ENCODE results near the gene DALRD3. TPM values are rescaled to one million over a fixed set of nuclear protein-coding genes. Genes with fewer than 3 reads are reported as not detected.

DALRD3 gene
- total RNA-seq, 1 experiment from 2014 or later = 42.7 TPM

GRCh38 chr3:49028673-49029562, 10.5 kb upstream of the DALRD3 start, which contains the start of gene IMPDH2:
Gene IMPDH2 (minus strand): TSS chr3:49029398. CDS start chr3:49029350, 48 bp downstream.
- peak; percentile 90 for DNase-seq (ENCODE audit: unreplicated experiment)
- TF ChIP-seq, protein P1, sequence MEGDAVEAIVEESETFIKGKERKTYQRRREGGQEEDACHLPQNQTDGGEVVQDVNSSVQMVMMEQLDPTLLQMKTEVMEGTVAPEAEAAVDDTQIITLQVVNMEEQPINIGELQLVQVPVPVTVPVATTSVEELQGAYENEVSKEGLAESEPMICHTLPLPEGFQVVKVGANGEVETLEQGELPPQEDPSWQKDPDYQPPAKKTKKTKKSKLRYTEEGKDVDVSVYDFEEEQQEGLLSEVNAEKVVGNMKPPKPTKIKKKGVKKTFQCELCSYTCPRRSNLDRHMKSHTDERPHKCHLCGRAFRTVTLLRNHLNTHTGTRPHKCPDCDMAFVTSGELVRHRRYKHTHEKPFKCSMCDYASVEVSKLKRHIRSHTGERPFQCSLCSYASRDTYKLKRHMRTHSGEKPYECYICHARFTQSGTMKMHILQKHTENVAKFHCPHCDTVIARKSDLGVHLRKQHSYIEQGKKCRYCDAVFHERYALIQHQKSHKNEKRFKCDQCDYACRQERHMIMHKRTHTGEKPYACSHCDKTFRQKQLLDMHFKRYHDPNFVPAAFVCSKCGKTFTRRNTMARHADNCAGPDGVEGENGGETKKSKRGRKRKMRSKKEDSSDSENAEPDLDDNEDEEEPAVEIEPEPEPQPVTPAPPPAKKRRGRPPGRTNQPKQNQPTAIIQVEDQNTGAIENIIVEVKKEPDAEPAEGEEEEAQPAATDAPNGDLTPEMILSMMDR (IDR thresholded peaks at IDR 0.05; ENCODE audit: unreplicated experiment) = no peak
- TSS peak; percentile 57 for BruUV-seq (replicated peaks)
- Mint-ChIP-seq H3K4me3 (ENCODE audit: unreplicated experiment) (peak within 1 kb of the TSS; percentile 95), H3K4me1 (ENCODE audit: insufficient read depth, unreplicated experiment) (peaks cover 40% of the 10 kb centered on the region), H3K27ac (ENCODE audit: low read depth, unreplicated experiment) (peak within 1 kb of the TSS; percentile 99), H3K27me3 (ENCODE audit: insufficient read depth, unreplicated experiment) (no peaks in the 10 kb centered on the region), H3K9me3 (ENCODE audit: unreplicated experiment) (no peaks in the 10 kb centered on the region), H3K36me3 (ENCODE audit: insufficient read depth, unreplicated experiment) (peaks cover 98% of the 10 kb centered on the region)
- ChIA-PET CTCF (interaction anchor here (0.6 to 1.9 kb wide), 3 partner anchors 40 to 750 kb away, joined by 3 to 7 read pairs (median 3); no protein-coding TSS in a partner anchor), POLR2A (interaction anchor here (0.5 to 2.4 kb wide), 29 partner anchors 9 to 800 kb away, joined by 3 to 47 read pairs (median 4); partner anchors contain the start of genes ARIH2, DALRD3, LAMB2 and NICN1)
- intact Hi-C loops (cut with micrococcal nuclease) = loop anchor here (5.0 to 10.0 kb wide), 2 partner anchors 63 to 126 kb away; partner anchors contain the start of gene QRICH1

- intact Hi-C loops (cut with micrococcal nuclease) = loop anchor here (5.0 to 10.0 kb wide), 2 partner anchors 64 to 127 kb away; partner anchors contain the start of gene QRICH1
- H3K4me3 Mint-ChIP-seq (ENCODE audit: unreplicated experiment) = peak overlapping the region; percentile 95
- CTCF ChIA-PET = interaction anchor here (1.9 kb wide), 1 partner anchor 39 kb away, joined by 7 read pairs; no protein-coding TSS in a partner anchor
Measured at GRCh38 chr3:49028298-49028672, 9.9 kb upstream of the DALRD3 start.

DNA sequence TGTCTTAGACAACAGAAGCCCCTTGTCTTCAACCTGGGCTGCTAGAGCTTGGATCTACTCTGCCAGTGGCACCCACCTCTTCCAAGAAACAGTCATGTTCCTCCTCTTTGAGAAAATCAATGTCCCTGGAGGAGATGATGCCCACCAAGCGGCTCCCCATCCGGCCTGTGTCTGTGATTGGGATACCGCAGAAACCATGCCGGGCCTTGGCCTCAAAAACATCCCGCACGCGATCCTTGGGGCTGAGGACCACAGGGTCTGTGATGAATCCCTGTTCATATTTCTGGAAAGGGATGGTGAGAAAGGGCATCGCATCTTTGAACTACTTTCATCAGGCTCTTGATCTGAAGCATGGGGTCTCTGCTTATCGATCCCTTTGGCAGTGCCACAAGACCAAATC, 9.3 kb upstream of the DALRD3 start:
- Mint-ChIP-seq H3K27me3 (ENCODE audit: insufficient read depth, unreplicated experiment) (no peaks in the 10 kb centered on the region), H3K4me3 (ENCODE audit: unreplicated experiment) (peak overlapping the region; percentile 95), H3K4me1 (ENCODE audit: insufficient read depth, unreplicated experiment) (peaks cover 33% of the 10 kb centered on the region), H3K27ac (ENCODE audit: low read depth, unreplicated experiment) (peak overlapping the region; percentile 99), H3K9me3 (ENCODE audit: unreplicated experiment) (no peaks in the 10 kb centered on the region), H3K36me3 (ENCODE audit: insufficient read depth, unreplicated experiment) (peaks cover 99% of the 10 kb centered on the region)
- no TSS peak for BruUV-seq (replicated peaks)
- POLR2A ChIA-PET = interaction anchor here (2.3 to 2.4 kb wide), 2 partner anchors 8 to 65 kb away, joined by 43 to 47 read pairs; partner anchors contain the start of genes DALRD3 and QRICH1
- intact Hi-C loops (cut with micrococcal nuclease) = loop anchor here (5.0 to 10.0 kb wide), 2 partner anchors 65 to 127 kb away; partner anchors contain the start of gene QRICH1
- no peak for DNase-seq (ENCODE audit: unreplicated experiment)
- TF ChIP-seq, protein P1 (IDR thresholded peaks at IDR 0.05; ENCODE audit: unreplicated experiment) = no peak
- CTCF ChIA-PET = no interaction called here

More at GRCh38 chr3:49028298-49028672, 9.9 kb upstream of the DALRD3 start:
- Mint-ChIP-seq H3K4me1 (ENCODE audit: insufficient read depth, unreplicated experiment) (peaks cover 40% of the 10 kb centered on the region), H3K27ac (ENCODE audit: low read depth, unreplicated experiment) (peak overlapping the region; percentile 99), H3K36me3 (ENCODE audit: insufficient read depth, unreplicated experiment) (peaks cover 99% of the 10 kb centered on the region), H3K27me3 (ENCODE audit: insufficient read depth, unreplicated experiment) (no peaks in the 10 kb centered on the region), H3K9me3 (ENCODE audit: unreplicated experiment) (no peaks in the 10 kb centered on the region)
- TF ChIP-seq, protein P1 (IDR thresholded peaks at IDR 0.05; ENCODE audit: unreplicated experiment) = no peak
- POLR2A ChIA-PET = interaction anchor here (1.5 to 2.4 kb wide), 9 partner anchors 9 to 324 kb away, joined by 5 to 47 read pairs (median 11); partner anchors contain the start of genes DALRD3, LAMB2, QARS1 and QRICH1
- no peak for DNase-seq (ENCODE audit: unreplicated experiment)
- BruUV-seq (replicated peaks) = no TSS peak

DNA sequence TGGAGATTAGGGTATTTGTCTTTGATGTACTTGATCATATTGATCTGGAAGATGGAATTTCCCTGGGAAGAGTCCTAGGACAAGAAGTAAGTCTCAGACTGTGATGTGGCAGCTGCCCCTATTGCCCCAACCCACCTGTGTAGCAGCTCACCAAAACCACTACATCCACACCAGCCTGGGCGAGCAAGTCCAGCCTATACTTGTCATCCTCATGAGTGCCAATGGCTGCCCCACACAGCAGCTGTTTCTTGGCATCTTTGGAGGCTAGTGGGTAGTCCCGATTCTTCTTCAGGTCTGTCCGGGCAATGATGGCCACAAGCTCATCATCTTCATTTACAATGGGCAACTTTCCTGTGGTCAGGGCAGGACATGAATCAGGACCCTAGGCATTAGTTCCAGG, 8.2 kb upstream of the DALRD3 start:
- DNase-seq (ENCODE audit: unreplicated experiment) = no peak
- intact Hi-C loops (cut with micrococcal nuclease) = loop anchor here (5.0 to 10.0 kb wide), 2 partner anchors 66 to 128 kb away; partner anchors contain the start of gene QRICH1
- ChIA-PET CTCF (interaction anchor here (1.0 kb wide), 1 partner anchor 39 kb away, joined by 4 read pairs; no protein-coding TSS in a partner anchor), POLR2A (interaction anchor here (0.6 to 1.7 kb wide), 7 partner anchors 8 to 444 kb away, joined by 3 to 9 read pairs (median 4); partner anchors contain the start of genes DAG1, DALRD3 and QRICH1)
- Mint-ChIP-seq H3K36me3 (ENCODE audit: insufficient read depth, unreplicated experiment) (peaks cover 99% of the 10 kb centered on the region), H3K27me3 (ENCODE audit: insufficient read depth, unreplicated experiment) (no peaks in the 10 kb centered on the region), H3K4me1 (ENCODE audit: insufficient read depth, unreplicated experiment) (peaks cover 33% of the 10 kb centered on the region), H3K9me3 (ENCODE audit: unreplicated experiment) (no peaks in the 10 kb centered on the region), H3K4me3 (ENCODE audit: unreplicated experiment) (peak overlapping the region; percentile 95), H3K27ac (ENCODE audit: low read depth, unreplicated experiment) (no peak overlapping the region)
- TF ChIP-seq, protein P1 (IDR thresholded peaks at IDR 0.05; ENCODE audit: unreplicated experiment) = no peak
- no TSS peak for BruUV-seq (replicated peaks)
